ENCODE measurements around the gene ZDHHC14. TPM values are rescaled to one million over a fixed set of nuclear protein-coding genes. Genes with fewer than 3 reads are reported as not detected.

Gene ZDHHC14
- total and polyA plus RNA-seq, 4 donors, result 4.3 to 18.3 (median 8.9) TPM

DNA sequence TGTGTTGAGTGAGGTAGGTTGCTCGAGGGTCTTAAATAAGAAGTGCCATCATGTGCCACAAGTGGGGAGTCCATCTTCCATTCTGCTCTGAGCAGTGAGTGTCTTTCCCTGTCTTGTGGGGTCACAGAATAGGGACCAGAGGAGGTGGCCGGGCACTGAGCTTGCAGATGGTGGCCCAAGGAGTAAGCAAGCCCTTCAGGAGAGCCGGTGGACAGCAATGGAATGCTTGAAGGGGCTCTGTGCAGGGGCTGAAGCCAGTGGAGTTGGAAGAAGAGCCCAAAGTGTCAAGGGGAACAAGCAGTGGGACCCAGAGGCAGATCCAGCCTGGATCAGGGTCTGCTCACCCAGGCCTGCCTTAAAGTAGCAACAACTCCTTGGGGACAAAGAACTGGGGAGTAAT, 228.6 kb downstream of the ZDHHC14 start:
- WGBS, 2 donors, result 95% methylated on average over 3 of the region's 3 CpGs
- Histone ChIP-seq H3K4me1 (ENCODE audit: control insufficient read depth in 5 of 5, insufficient read depth in 5 of 5, low read length in 5 of 5) (peaks cover 0 to 17% (median 2%) of the 10 kb centered on the region in 5 donors), H3K9me3 (ENCODE audit: control insufficient read depth in 4 of 4, insufficient read depth in 3 of 4, low read length in 3 of 4) (no peaks in the 10 kb centered on the region), H3K27ac (ENCODE audit: low read depth in 1 of 2, low read length in 1 of 2) (no peak overlapping the region), H3K4me3 (no peak overlapping the region), H3K36me3 (ENCODE audit: control insufficient read depth in 4 of 4, insufficient read depth in 4 of 4, low read length in 4 of 4) (no peaks in the 10 kb centered on the region), H3K27me3 (ENCODE audit: control insufficient read depth in 3 of 3, insufficient read depth in 3 of 3, low read length in 2 of 3) (no peaks in the 10 kb centered on the region), H3K9ac (ENCODE audit: insufficient read depth in 1 of 2, low read length in 2 of 2) (no peak overlapping the region)
- TF ChIP-seq, protein P1, sequence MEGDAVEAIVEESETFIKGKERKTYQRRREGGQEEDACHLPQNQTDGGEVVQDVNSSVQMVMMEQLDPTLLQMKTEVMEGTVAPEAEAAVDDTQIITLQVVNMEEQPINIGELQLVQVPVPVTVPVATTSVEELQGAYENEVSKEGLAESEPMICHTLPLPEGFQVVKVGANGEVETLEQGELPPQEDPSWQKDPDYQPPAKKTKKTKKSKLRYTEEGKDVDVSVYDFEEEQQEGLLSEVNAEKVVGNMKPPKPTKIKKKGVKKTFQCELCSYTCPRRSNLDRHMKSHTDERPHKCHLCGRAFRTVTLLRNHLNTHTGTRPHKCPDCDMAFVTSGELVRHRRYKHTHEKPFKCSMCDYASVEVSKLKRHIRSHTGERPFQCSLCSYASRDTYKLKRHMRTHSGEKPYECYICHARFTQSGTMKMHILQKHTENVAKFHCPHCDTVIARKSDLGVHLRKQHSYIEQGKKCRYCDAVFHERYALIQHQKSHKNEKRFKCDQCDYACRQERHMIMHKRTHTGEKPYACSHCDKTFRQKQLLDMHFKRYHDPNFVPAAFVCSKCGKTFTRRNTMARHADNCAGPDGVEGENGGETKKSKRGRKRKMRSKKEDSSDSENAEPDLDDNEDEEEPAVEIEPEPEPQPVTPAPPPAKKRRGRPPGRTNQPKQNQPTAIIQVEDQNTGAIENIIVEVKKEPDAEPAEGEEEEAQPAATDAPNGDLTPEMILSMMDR (IDR thresholded peaks at IDR 0.05; ENCODE audit: control extremely low read depth, extremely low read depth), result no peak
- ATAC-seq (ENCODE audit: insufficient read depth, low FRiP score) (no peak), DNase-seq (no peak)

DNA sequence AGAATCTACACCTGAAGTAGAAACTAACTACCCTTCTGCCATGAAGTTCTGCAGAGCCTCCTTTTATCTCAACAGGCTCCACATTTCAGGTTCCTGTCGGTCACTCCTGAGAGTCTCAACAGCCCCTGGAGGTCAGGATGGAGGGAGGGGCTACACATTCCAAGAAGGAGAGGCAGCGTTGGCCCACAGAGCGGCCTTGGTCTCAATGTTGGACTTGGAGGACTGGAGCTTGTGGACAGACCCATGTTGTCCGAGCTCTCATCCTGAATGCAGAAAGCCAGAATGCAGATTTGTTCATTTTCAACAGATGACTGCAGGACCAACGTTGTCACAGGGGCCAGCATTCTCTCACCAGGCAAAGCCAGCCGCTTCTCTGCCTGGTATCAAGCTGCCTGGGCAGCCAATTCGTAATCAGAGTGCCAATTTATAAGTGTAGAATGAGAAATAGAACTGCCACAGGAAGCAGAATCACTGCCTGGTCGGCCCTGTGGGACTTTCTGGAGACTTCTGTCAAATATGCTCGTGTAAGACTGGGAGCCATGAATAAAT, 229.5 kb downstream of the ZDHHC14 start:
- Histone ChIP-seq H3K27ac (ENCODE audit: low read depth in 1 of 2, low read length in 1 of 2) (no peak overlapping the region), H3K36me3 (ENCODE audit: control insufficient read depth in 4 of 4, insufficient read depth in 4 of 4, low read length in 4 of 4) (no peaks in the 10 kb centered on the region), H3K4me1 (ENCODE audit: control insufficient read depth in 5 of 5, insufficient read depth in 5 of 5, low read length in 5 of 5) (peaks cover 0 to 17% (median 2%) of the 10 kb centered on the region in 5 donors), H3K9ac (ENCODE audit: insufficient read depth in 1 of 2, low read length in 2 of 2) (no peak overlapping the region), H3K27me3 (ENCODE audit: control insufficient read depth in 3 of 3, insufficient read depth in 3 of 3, low read length in 2 of 3) (no peaks in the 10 kb centered on the region), H3K9me3 (ENCODE audit: control insufficient read depth in 4 of 4, insufficient read depth in 3 of 4, low read length in 3 of 4) (no peaks in the 10 kb centered on the region), H3K4me3 (no peak overlapping the region)
- WGBS, 2 donors, result 87 to 92% methylated on average over 9 of the region's 9 CpGs
- no peak for DNase-seq
- ATAC-seq (ENCODE audit: insufficient read depth, low FRiP score), result no peak
- TF ChIP-seq, protein P1 (IDR thresholded peaks at IDR 0.05; ENCODE audit: control extremely low read depth, extremely low read depth), result no peak

DNA sequence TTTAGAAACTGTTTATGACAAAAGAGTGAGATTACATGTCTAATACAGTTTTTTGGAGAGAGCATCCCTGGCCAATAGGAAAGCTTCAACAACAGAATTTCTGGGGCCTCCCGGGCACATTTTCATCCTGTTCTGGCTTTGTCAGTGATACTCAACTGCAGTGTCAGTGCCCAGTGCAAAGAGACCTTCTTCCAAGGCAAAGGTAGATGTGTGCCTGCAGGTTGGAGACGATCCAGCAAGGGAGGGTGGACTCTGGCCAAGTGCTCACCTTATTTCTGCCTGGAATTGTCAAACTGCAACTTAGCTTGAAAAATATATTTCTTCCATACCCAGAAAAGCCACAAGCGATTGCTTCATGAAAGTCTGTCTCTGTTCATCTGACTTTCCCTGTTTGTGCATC, 230.4 kb downstream of the ZDHHC14 start:
- ATAC-seq (ENCODE audit: insufficient read depth, low FRiP score), result no peak
- H3K36me3 ChIP-seq (ENCODE audit: control insufficient read depth in 4 of 4, insufficient read depth in 4 of 4, low read length in 4 of 4), result no peaks in the 10 kb centered on the region
- 92 to 98% methylated on average over 3 of the region's 3 CpGs for WGBS, 2 donors
- DNase-seq, result no peak
- peaks cover 0 to 17% (median 2%) of the 10 kb centered on the region in 5 donors for H3K4me1 ChIP-seq (ENCODE audit: control insufficient read depth in 5 of 5, insufficient read depth in 5 of 5, low read length in 5 of 5)
- no peaks in the 10 kb centered on the region for H3K9me3 ChIP-seq (ENCODE audit: control insufficient read depth in 4 of 4, insufficient read depth in 3 of 4, low read length in 3 of 4)
- no peak overlapping the region for H3K9ac ChIP-seq (ENCODE audit: insufficient read depth in 1 of 2, low read length in 2 of 2)
- H3K4me3 ChIP-seq, result no peak overlapping the region
- H3K27me3 ChIP-seq (ENCODE audit: control insufficient read depth in 3 of 3, insufficient read depth in 3 of 3, low read length in 2 of 3), result no peaks in the 10 kb centered on the region
- TF ChIP-seq, protein P1 (IDR thresholded peaks at IDR 0.05; ENCODE audit: control extremely low read depth, extremely low read depth), result no peak
- no peak overlapping the region for H3K27ac ChIP-seq (ENCODE audit: low read depth in 1 of 2, low read length in 1 of 2)

DNA sequence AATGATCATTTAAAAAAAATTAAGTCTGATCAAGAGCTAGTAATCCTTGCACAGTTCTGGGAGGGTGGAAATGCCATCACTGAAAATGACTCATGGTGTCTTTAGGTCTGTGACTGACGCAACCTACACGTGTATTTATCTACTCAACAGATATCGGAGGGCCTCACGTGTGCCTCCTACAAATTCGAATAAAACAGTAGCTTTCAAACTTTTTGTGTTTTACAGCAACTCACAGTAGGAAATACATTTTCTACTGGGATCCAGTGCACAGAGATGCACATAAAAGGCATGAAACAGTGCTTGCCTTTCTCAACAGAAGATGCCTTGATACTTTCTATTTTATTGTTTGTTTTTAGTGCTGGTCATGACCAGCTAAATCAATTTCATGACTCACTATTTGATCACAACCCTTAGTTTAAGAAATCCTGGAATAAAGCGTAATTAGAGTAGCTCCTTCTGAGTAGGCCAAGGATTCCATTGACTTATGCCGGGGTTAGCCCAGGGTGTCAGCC, 232.1 kb downstream of the ZDHHC14 start:
- Histone ChIP-seq H3K9me3 (ENCODE audit: control insufficient read depth in 4 of 4, insufficient read depth in 3 of 4, low read length in 3 of 4) (no peaks in the 10 kb centered on the region), H3K36me3 (ENCODE audit: control insufficient read depth in 4 of 4, insufficient read depth in 4 of 4, low read length in 4 of 4) (no peaks in the 10 kb centered on the region), H3K4me1 (ENCODE audit: control insufficient read depth in 5 of 5, insufficient read depth in 5 of 5, low read length in 5 of 5) (peaks cover 0 to under 1% (median 0%) of the 10 kb centered on the region in 5 donors), H3K27me3 (ENCODE audit: control insufficient read depth in 3 of 3, insufficient read depth in 3 of 3, low read length in 2 of 3) (no peaks in the 10 kb centered on the region), H3K27ac (ENCODE audit: low read depth in 1 of 2, low read length in 1 of 2) (no peak overlapping the region), H3K4me3 (no peak overlapping the region), H3K9ac (ENCODE audit: insufficient read depth in 1 of 2, low read length in 2 of 2) (no peak overlapping the region)
- DNase-seq (no peak), ATAC-seq (ENCODE audit: insufficient read depth, low FRiP score) (no peak)
- TF ChIP-seq, protein P1 (IDR thresholded peaks at IDR 0.05; ENCODE audit: control extremely low read depth, extremely low read depth), result no peak
- WGBS, 2 donors, result 83 to 85% methylated on average over 7 of the region's 7 CpGs

Data from lung (tissue), 12 donors.